Spleen (tissue), 7 donors: ENCODE results near the gene EZH2.

Experiments used
- POLR2A ChIP-seq, 3 donors: fragments of 450-650 bp; IDR thresholded peaks; one replicate each; pipeline ENCODE4 v1.5.1; 2017; ENCODE audit warnings: antibody characterized with exemption in 3 of 3, mild to moderate bottlenecking in 1 of 3
- TF ChIP-seq, protein P1 (sequence below), 11 experiments: fragments of 200-600 bp in 7 of 11; fragments of 450-650 bp in 4 of 11; sonication (generic) in 4 of 11; IDR thresholded peaks in 8 of 11; conservative IDR thresholded peaks in 3 of 11; 1 replicate in 7 of 11; 2 replicates in 4 of 11; pipeline versions ENCODE4 v1.4.0 to v1.8.0; 2016 to 2021; ENCODE audit warnings: antibody characterized with exemption in 11 of 11, inconsistent platforms in 4 of 11, mild to moderate bottlenecking in 1 of 11
- donor health status: DM: no; HTN: no; CAD: no; lungs with moderate emphysema.
- donor health status: DM: no; HTN: no; CAD: no.
- donor health status: DM: no; HTN: no; CAD: no.

DNA sequence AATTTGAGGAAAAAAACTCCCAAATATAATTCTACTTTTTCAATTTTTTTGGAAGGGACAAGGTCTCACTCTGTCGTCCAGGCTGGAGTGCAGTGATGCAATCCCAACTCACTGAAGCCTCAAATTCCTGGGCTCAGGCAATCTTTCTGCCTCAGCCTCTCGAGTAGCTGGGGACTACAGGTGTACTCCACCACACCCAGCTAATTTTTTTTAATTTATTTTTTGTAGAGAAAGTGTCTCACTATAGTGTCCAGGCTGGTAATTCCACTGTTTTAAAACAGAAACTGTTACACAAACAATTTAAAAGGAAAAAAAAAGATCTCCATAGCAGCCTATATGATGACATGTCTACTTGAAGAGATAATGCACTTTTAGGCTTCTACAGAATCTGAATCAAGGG is 25.6 kb downstream of the EZH2 start:
- TF ChIP-seq, protein P1, sequence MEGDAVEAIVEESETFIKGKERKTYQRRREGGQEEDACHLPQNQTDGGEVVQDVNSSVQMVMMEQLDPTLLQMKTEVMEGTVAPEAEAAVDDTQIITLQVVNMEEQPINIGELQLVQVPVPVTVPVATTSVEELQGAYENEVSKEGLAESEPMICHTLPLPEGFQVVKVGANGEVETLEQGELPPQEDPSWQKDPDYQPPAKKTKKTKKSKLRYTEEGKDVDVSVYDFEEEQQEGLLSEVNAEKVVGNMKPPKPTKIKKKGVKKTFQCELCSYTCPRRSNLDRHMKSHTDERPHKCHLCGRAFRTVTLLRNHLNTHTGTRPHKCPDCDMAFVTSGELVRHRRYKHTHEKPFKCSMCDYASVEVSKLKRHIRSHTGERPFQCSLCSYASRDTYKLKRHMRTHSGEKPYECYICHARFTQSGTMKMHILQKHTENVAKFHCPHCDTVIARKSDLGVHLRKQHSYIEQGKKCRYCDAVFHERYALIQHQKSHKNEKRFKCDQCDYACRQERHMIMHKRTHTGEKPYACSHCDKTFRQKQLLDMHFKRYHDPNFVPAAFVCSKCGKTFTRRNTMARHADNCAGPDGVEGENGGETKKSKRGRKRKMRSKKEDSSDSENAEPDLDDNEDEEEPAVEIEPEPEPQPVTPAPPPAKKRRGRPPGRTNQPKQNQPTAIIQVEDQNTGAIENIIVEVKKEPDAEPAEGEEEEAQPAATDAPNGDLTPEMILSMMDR (IDR thresholded peaks at IDR 0.05 in 8 of 11, conservative IDR thresholded peaks at IDR 0.05 in 3 of 11), result no peak
- TF ChIP-seq POLR2A (IDR thresholded peaks at IDR 0.05), result no peak
